GM12864 (cell line): ENCODE measurements around the gene SYCP1.
"Not testable (repeated sequence)": the region's sequence is repeated elsewhere in the genome, so short reads cannot be mapped to it uniquely, and the experiment has no call there.

Source experiments
- DNase-seq: peaks from one replicate; pipeline ENCODE4 v3.0.0-alpha.2; 2011; ENCODE audit warnings: low read depth
- H3K4me3 ChIP-seq: 2 replicates; pipeline ENCODE4 v1.5.1; 2011; ENCODE audit warnings: mild to moderate bottlenecking, low read depth, low read length, control low read depth
- CTCF ChIP-seq: IDR thresholded peaks from 2 replicates; pipeline ENCODE4 v1.5.1; 2011; ENCODE audit warnings: low read depth, mild to moderate bottlenecking, moderate library complexity, low read length, control low read depth, inconsistent platforms; ENCODE audit errors: missing control alignments

SYCP1 gene

DNA sequence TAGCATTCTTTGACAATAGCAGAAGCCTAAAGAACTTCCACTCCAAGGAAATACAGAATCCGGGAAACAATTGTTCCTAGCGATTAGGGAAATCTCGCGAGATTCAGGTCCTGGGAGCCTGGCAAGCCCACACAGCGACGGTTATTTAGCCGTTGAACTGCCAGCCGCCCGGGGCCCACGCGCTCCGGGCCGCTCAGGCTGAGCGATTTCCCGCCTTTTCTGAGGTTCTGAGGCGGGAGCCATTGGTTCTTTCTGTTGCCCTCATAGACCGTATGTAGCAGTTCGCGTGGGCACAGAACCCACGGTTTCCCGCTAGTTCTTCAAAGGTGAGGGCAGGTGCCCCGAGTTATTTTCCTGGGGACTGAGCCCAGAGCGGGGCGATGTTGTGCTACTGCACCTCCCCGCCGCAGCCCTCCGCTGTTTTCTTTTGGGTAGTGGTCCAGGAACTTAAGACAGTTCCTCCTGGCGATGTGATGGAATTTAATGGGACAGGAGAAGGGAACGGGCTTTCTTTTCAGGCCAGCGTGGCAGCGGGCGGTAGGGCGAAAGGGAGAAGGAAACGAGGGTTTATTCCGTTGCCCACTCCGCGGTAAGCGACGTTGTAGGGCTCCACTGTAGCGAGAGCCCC lies at the start of gene SYCP1:
Gene SYCP1, plus strand, starts transcription at position 171 of the 628 bp plus-strand sequence. CDS start 602 bp downstream, outside the sequence.
- H3K4me3 ChIP-seq: no peak within 1 kb of the TSS

GRCh38 chr1:114819869-114820268 lies 34.8 kb upstream of the SYCP1 start:
- no peak overlapping the region for H3K4me3 ChIP-seq
- DNase-seq: no peak
- no peak for TF ChIP-seq CTCF

More for the DNA sequence above, at the start of gene SYCP1:
- no peak for TF ChIP-seq CTCF
- no peak for DNase-seq

DNA sequence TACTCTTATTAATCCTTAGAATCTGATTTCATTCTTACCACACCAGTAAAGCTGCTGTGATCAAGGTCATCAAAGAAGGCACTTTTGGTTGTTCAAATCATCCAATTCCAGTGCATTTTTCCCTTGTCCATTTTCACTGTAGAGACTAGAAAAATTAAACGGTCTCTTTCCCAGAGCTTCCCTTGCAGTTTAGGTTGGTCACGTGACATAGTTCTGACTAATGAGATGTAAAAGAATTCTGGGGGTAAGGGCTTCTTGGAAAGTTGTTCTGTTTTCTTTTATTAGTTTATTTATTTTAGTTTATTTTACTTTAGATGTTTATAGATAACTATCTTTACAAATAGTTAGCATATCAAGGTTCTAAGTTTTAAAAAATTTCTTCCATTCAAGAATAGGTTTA lies 34.3 kb upstream of the SYCP1 start:
- no peak for DNase-seq
- TF ChIP-seq CTCF: no peak
- H3K4me3 ChIP-seq: no peak overlapping the region

- no peak for TF ChIP-seq CTCF
- no peak overlapping the region for H3K4me3 ChIP-seq
- no peak for DNase-seq
These were observed 32.7 kb upstream of the SYCP1 start for GRCh38 chr1:114821978-114822377.

DNA sequence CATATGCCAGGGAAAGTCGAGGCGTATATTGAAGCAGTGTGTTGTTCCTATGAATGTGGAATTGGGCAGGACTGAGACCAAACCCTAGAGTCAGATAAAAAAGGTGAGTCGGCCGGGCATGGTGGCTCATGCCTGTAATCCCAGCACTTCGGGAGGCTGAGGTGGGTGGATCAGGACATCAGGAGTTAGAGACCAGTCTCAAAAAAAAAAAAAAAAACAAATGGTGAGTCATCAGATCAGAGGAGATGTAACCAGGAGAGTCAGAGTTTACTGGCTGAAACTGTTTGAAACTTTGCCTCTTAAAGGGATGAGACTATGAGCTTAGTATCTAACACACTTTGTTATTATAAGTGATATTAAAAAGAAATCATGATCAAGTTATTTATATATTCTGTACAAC lies 26.4 kb upstream of the SYCP1 start:
- H3K4me3 ChIP-seq: no peak overlapping the region
- DNase-seq: no peak
- TF ChIP-seq CTCF: no peak

DNA sequence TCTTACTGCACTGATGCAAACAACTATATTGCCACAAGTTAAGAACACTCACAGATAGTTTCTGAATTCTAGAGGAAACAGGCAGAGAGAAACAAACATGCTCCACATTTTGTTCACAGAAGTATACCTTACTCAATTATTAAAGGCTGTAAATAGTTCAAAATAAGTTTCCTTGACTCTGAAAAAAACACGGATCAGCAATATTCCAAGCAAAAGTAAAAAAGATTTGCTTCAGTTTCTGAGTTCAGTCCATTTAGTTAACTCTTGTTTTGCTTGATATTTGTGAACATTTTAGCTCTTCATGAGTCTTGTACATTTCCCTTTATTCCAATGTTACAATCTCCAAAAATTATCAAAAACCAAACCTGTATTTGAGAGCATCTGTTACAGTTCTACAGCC lies 24.6 kb upstream of the SYCP1 start:
- not testable (repeated sequence) for DNase-seq, H3K4me3 ChIP-seq

GRCh38 chr1:114831276-114831994 lies 23.2 kb upstream of the SYCP1 start:
- no peak overlapping the region for H3K4me3 ChIP-seq
- no peak for TF ChIP-seq CTCF
- DNase-seq: no peak
